ENCODE measurements around the gene GMPR2.
A peak's percentile ranks its signal among the peaks of the same experiment; 100 is the strongest.
"Not testable (repeated sequence)": the region's sequence is repeated elsewhere in the genome, so short reads cannot be mapped to it uniquely, and the experiment has no call there.

Gene GMPR2

GRCh38 chr14:24196071-24197055 is 36.4 kb upstream of the GMPR2 start:
- H3K36me3 Mint-ChIP-seq (ENCODE audit: low read depth): peaks cover 60% of the 10 kb centered on the region
- H3K4me1 Mint-ChIP-seq: peaks cover 48% of the 10 kb centered on the region
- DNase-seq: no peak
- TF ChIP-seq CTCF (IDR thresholded peaks at IDR 0.05): no peak
- H3K27me3 Mint-ChIP-seq (ENCODE audit: low read depth, poor library complexity): no peaks in the 10 kb centered on the region
- H3K4me3 Mint-ChIP-seq: peak overlapping the region; percentile 94
- H3K27ac Mint-ChIP-seq: peak overlapping the region; percentile 98
- H3K9me3 Mint-ChIP-seq: peaks cover 12% of the 10 kb centered on the region

GRCh38 chr14:24197056-24197450 is 35.7 kb upstream of the GMPR2 start:
- no peak for DNase-seq
- H3K27me3 Mint-ChIP-seq (ENCODE audit: low read depth, poor library complexity): no peaks in the 10 kb centered on the region
- no peak for TF ChIP-seq CTCF (IDR thresholded peaks at IDR 0.05)
- peak overlapping the region; percentile 82 for H3K27ac Mint-ChIP-seq
- peaks cover 43% of the 10 kb centered on the region for H3K4me1 Mint-ChIP-seq
- H3K9me3 Mint-ChIP-seq: peaks cover 19% of the 10 kb centered on the region
- peak overlapping the region; percentile 94 for H3K4me3 Mint-ChIP-seq
- peaks cover 60% of the 10 kb centered on the region for H3K36me3 Mint-ChIP-seq (ENCODE audit: low read depth)

GRCh38 chr14:24198814-24199524 is 33.8 kb upstream of the GMPR2 start:
- H3K4me3 Mint-ChIP-seq: peak overlapping the region; percentile 36
- H3K27ac Mint-ChIP-seq: peak overlapping the region; percentile 43
- H3K36me3 Mint-ChIP-seq (ENCODE audit: low read depth): peaks cover 64% of the 10 kb centered on the region
- peaks cover 30% of the 10 kb centered on the region for H3K4me1 Mint-ChIP-seq
- no peak for DNase-seq
- no peaks in the 10 kb centered on the region for H3K27me3 Mint-ChIP-seq (ENCODE audit: low read depth, poor library complexity)
- TF ChIP-seq CTCF (IDR thresholded peaks at IDR 0.05): no peak
- peaks cover 31% of the 10 kb centered on the region for H3K9me3 Mint-ChIP-seq

- not testable (repeated sequence) for H3K4me3 Mint-ChIP-seq; H3K27ac Mint-ChIP-seq; H3K4me1 Mint-ChIP-seq; DNase-seq; H3K27me3 Mint-ChIP-seq (ENCODE audit: low read depth, poor library complexity)
- peaks cover 89% of the 10 kb centered on the region for H3K36me3 Mint-ChIP-seq (ENCODE audit: low read depth)
- H3K9me3 Mint-ChIP-seq: peaks cover 31% of the 10 kb centered on the region
Measured at GRCh38 chr14:24202538-24202937, 30.2 kb upstream of the GMPR2 start.

- not testable (repeated sequence) for DNase-seq; H3K4me3 Mint-ChIP-seq; H3K27me3 Mint-ChIP-seq (ENCODE audit: low read depth, poor library complexity); H3K4me1 Mint-ChIP-seq; H3K27ac Mint-ChIP-seq
- Mint-ChIP-seq H3K36me3 (ENCODE audit: low read depth) (peaks cover 93% of the 10 kb centered on the region), H3K9me3 (peaks cover 31% of the 10 kb centered on the region)
Measured at GRCh38 chr14:24203249-24203886, 29.4 kb upstream of the GMPR2 start.

GRCh38 chr14:24204163-24205146 is 28.3 kb upstream of the GMPR2 start:
- H3K4me1 Mint-ChIP-seq: no peaks in the 10 kb centered on the region
- DNase-seq: no peak
- no peak overlapping the region for H3K4me3 Mint-ChIP-seq
- H3K9me3 Mint-ChIP-seq: peaks cover 31% of the 10 kb centered on the region
- no peak overlapping the region for H3K27ac Mint-ChIP-seq
- peaks cover 86% of the 10 kb centered on the region for H3K36me3 Mint-ChIP-seq (ENCODE audit: low read depth)
- no peak for TF ChIP-seq CTCF (IDR thresholded peaks at IDR 0.05)
- H3K27me3 Mint-ChIP-seq (ENCODE audit: low read depth, poor library complexity): no peaks in the 10 kb centered on the region

Measured in nephron progenitor cell (in vitro differentiated cells).